ENCODE measurements around the gene CACNA2D3.

DNA sequence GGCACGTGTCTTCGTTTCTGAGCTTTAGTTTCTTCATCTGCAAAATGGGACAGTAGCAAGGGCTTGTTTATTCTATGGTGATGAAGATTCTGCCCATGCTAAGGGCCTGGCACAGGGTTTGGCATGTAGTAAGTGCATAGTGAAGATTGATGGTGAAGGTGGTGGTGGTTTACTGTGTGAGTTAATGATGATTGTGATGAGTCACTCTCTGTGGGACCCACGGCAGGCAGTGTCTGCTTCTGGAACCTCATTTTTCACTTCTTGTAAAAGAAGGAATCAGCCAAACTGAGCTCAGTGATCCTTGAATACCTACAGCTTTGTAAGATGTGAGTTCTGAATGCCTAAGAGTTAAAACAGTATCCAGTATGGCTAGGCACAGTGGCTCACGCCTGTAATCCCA is 891.7 kb downstream of the CACNA2D3 start:
- TF ChIP-seq EZH2 (IDR thresholded peaks at IDR 0.05; ENCODE audit: insufficient read depth, poor library complexity, severe bottlenecking) (no peak), EZH2phosphoT487 (IDR thresholded peaks at IDR 0.05; ENCODE audit: insufficient read depth, low read depth) (no peak)
